Common myeloid progenitor, CD34-positive (primary cell): ENCODE results near the gene CDH23.

Experiments used
- CTCF ChIA-PET: fragments of 350-600 bp; sonication (Branson Sonifier 250); formaldehyde crosslinking; loops from one replicate; lab custom pipeline; 2021; ENCODE audit warnings: antibody characterized with exemption; lab: Charles Lee
- POLR2A ChIA-PET: fragments of 350-600 bp; sonication (Branson Sonifier 250); formaldehyde crosslinking; loops from one replicate; lab custom pipeline; 2021; ENCODE audit warnings: antibody characterized with exemption; lab: Charles Lee
- DNase-seq, 3 donors: peaks; one replicate each; pipeline versions ENCODE4 v3.0.0 to v3.0.0-alpha.2; 2013
- H3K27ac ChIP-seq, 2 experiments: 1 replicate in 1 of 2; 2 replicates in 1 of 2; pipeline ENCODE4 v1.7.0; 2013; ENCODE audit warnings: inconsistent platforms in 2 of 2, low read length in 2 of 2, mild to moderate bottlenecking in 2 of 2, low read depth in 1 of 2, moderate library complexity in 1 of 2; ENCODE audit not compliant: severe bottlenecking in 2 of 2, insufficient read depth in 1 of 2, poor library complexity in 1 of 2
- H3K27me3 ChIP-seq, 5 experiments: replicated peaks in 2 of 5; 1 replicate in 3 of 5; 2 replicates in 2 of 5; pipeline versions ENCODE4 v1.6.1 to v1.7.0; 2013; ENCODE audit warnings: low read length in 4 of 5, mild to moderate bottlenecking in 2 of 5, moderate library complexity in 2 of 5, inconsistent platforms in 1 of 5; ENCODE audit not compliant: insufficient read depth in 5 of 5, control insufficient read depth in 4 of 5
- H3K36me3 ChIP-seq, 4 experiments: 1 replicate in 2 of 4; 2 replicates in 2 of 4; pipeline versions ENCODE4 v1.6.1 to v1.7.0; 2013; ENCODE audit warnings: low read length in 3 of 4, control low read depth in 1 of 4, mild to moderate bottlenecking in 1 of 4; ENCODE audit not compliant: control insufficient read depth in 4 of 4, insufficient read depth in 4 of 4
- H3K4me1 ChIP-seq, 4 experiments: 1 replicate in 3 of 4; 2 replicates in 1 of 4; pipeline versions ENCODE4 v1.6.1 to v1.7.1; 2013; ENCODE audit warnings: low read length in 3 of 4, mild to moderate bottlenecking in 3 of 4, control low read depth in 1 of 4, inconsistent platforms in 1 of 4, moderate library complexity in 1 of 4; ENCODE audit not compliant: control insufficient read depth in 4 of 4, insufficient read depth in 4 of 4; ENCODE audit errors: control extremely low read depth in 1 of 4
- H3K4me3 ChIP-seq, 7 experiments: 1 replicate in 4 of 7; 2 replicates in 3 of 7; pipeline versions ENCODE4 v1.5.1 to v1.7.0; 2013; ENCODE audit warnings: mild to moderate bottlenecking in 7 of 7, low read length in 6 of 7, moderate library complexity in 6 of 7, inconsistent platforms in 2 of 7, low read depth in 2 of 7, control low read depth in 1 of 7; ENCODE audit not compliant: insufficient read depth in 4 of 7, control insufficient read depth in 1 of 7; ENCODE audit errors: extremely low read depth in 1 of 7
- H3K9me3 ChIP-seq, 5 experiments: 1 replicate in 4 of 5; 2 replicates in 1 of 5; pipeline versions ENCODE4 v1.6.1 to v1.7.1; 2013; ENCODE audit warnings: low read length in 4 of 5, mild to moderate bottlenecking in 2 of 5, inconsistent platforms in 1 of 5, low read depth in 1 of 5, moderate library complexity in 1 of 5; ENCODE audit not compliant: control insufficient read depth in 4 of 5, insufficient read depth in 2 of 5; ENCODE audit errors: control extremely low read depth in 1 of 5
- WGBS: methylation state at CpG from one replicate; pipeline ENCODE4 v1.1.5; 2013; ENCODE audit not compliant: insufficient coverage; 5-methylcytosine and 5-hydroxymethylcytosine counted together

CDH23 gene

DNA sequence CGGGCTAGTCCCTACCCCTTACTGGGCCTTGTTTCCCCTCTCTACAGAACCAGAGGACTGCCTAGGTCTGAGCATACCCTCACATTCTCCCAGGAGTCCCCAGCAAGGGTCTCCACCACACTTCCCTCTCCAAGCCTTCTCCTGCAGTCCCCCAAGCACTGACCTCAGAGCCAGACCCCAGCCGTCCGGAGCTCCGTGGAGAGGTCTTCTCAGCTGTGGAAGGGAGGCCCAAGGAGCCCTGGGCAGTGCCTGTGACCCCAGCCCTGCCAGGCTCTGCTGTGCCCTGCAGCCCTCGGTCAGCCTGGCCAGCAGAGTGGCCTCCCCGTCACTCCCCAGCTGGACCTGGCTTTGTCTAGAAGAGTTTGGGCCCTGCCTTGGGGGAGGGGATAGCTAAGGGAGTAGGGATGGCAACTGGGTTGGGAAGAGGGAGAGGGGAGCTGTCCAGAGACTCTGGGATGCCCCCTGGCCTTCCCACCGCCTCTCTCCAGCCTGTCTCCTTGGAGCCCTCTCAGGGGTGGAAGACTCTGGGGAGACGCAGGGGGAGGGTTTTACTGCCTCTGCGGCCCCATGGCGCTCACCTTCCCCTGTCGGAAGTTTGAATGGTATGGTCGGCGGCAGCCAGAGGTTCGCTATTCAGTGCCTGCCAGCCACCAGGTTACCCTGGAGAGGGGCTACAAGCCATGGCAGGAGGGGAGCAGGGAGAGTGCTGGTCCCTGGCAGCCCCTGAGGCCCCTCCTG is 322.9 kb downstream of the CDH23 start, which contains the start of gene C10orf105:
Gene C10orf105 (minus strand): TSS at position 315 of the 738 bp plus-strand sequence. CDS start 3,441 bp downstream, outside the sequence.
- H3K9me3 ChIP-seq, result no peaks in the 10 kb centered on the region
- CTCF ChIA-PET, result interaction anchor here (0.8 to 5.0 kb wide), 11 partner anchors 9 to 94 kb away, joined by 3 to 21 read pairs (median 4); partner anchors contain the start of gene VSIR
- over 99% methylated on average over 14 of the region's 14 CpGs for WGBS
- no peak within 1 kb of the TSS for H3K4me3 ChIP-seq
- no peaks in the 10 kb centered on the region for H3K27me3 ChIP-seq
- no peak within 1 kb of the TSS for H3K27ac ChIP-seq
- no peaks in the 10 kb centered on the region for H3K36me3 ChIP-seq
- DNase-seq, result no peak
- POLR2A ChIA-PET, result interaction anchor here (0.7 kb wide), 2 partner anchors 53 to 54 kb away, joined by 3 to 7 read pairs; partner anchors contain the start of gene VSIR
- H3K4me1 ChIP-seq, result peaks cover 0 to 48% (median 27%) of the 10 kb centered on the region in 4 experiments

DNA sequence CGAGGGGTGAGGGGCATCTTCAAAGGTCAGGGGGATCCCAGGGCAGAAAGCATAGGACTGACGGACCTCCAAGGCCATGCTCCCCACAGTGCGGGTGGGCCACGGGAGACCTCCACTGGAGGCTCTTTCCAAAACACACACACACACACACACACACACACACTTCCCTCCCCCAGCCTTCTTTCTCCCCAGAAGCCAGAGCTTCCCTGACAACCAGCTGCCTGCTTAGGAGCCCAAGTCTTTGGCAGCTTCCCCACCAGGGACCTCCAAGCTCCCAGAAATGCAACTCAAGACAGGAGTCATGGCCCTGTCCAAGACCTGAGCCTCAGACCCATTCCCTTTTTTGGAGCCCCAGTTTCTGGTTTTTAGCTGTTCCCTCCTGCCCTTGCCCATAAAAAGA is 323.6 kb downstream of the CDH23 start:
- POLR2A ChIA-PET, result interaction anchor here (0.7 kb wide), 1 partner anchor 53 kb away, joined by 3 read pairs; the partner anchor contains the start of gene VSIR
- no peak overlapping the region for H3K4me3 ChIP-seq
- H3K4me1 ChIP-seq, result peaks cover 0 to 47% (median 26%) of the 10 kb centered on the region in 4 experiments
- H3K9me3 ChIP-seq, result no peaks in the 10 kb centered on the region
- CTCF ChIA-PET, result interaction anchor here (0.9 to 5.0 kb wide), 9 partner anchors 12 to 94 kb away, joined by 3 to 21 read pairs (median 4); partner anchors contain the start of gene VSIR
- no peaks in the 10 kb centered on the region for H3K36me3 ChIP-seq
- H3K27me3 ChIP-seq, result no peaks in the 10 kb centered on the region
- 96% methylated on average over 4 of the region's 4 CpGs for WGBS
- no peak for DNase-seq
- no peak overlapping the region for H3K27ac ChIP-seq

DNA sequence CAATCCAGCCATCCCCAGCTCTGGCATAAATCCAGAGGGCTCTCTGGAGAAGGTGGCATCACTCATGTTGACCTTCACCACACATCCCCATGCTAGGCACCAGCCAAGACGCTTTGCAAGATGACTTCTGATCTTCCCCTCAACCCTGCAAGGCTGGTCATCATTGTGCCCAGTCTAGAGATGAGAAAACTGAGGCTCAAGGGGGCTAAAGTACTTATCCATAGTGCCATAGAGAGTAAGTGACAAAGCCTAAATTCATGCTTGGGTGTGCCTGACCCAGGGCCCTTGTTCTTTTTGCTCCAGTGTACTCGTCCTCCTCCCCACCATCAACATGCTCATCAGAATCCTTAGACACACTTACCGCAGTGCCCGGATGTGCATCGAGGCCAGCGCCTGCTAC is 324.6 kb downstream of the CDH23 start:
- WGBS, result 97% methylated on average over 6 of the region's 6 CpGs
- CTCF ChIA-PET, result interaction anchor here (0.9 to 5.0 kb wide), 7 partner anchors 9 to 408 kb away, joined by 3 to 21 read pairs (median 4); no protein-coding TSS in a partner anchor

DNA sequence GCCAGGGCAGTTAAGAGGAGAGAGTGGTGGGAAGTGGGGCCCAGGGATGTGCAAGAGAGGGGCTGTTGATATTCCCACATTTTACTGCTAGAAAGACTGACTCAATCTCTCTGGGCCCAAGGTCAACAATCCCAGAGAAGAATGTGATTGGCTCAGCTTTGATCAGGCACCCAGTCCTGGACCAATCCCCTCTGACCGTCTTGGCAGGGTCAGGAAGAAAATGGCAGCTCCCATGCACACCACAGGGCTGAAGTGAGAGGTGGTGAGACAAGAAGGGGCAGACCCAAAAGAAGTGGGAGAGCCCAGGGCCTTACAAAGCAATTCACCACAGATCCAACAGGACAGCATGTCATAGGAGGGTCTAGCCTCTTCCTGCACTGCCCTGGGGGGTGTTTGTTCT is 326.1 kb downstream of the CDH23 start:
- WGBS, result 100% methylated on average over 1 of the region's 1 CpG
- H3K27me3 ChIP-seq, result no peaks in the 10 kb centered on the region
- no peak overlapping the region for H3K4me3 ChIP-seq
- no peak overlapping the region for H3K27ac ChIP-seq
- H3K9me3 ChIP-seq, result no peaks in the 10 kb centered on the region
- H3K36me3 ChIP-seq, result no peaks in the 10 kb centered on the region
- CTCF ChIA-PET, result interaction anchor here (1.6 to 5.8 kb wide), 6 partner anchors 10 to 52 kb away, joined by 5 to 41 read pairs (median 20); partner anchors contain the start of gene VSIR
- POLR2A ChIA-PET, result no interaction called here
- no peak for DNase-seq
- peaks cover 10 to 60% (median 44%) of the 10 kb centered on the region in 4 experiments for H3K4me1 ChIP-seq

More for the DNA sequence above, 324.6 kb downstream of the CDH23 start:
- Histone ChIP-seq H3K36me3 (no peaks in the 10 kb centered on the region), H3K4me1 (peaks cover 5 to 49% (median 29%) of the 10 kb centered on the region in 4 experiments), H3K27ac (no peak overlapping the region), H3K9me3 (no peaks in the 10 kb centered on the region), H3K27me3 (no peaks in the 10 kb centered on the region), H3K4me3 (no peak overlapping the region)
- POLR2A ChIA-PET, result no interaction called here
- no peak for DNase-seq

DNA sequence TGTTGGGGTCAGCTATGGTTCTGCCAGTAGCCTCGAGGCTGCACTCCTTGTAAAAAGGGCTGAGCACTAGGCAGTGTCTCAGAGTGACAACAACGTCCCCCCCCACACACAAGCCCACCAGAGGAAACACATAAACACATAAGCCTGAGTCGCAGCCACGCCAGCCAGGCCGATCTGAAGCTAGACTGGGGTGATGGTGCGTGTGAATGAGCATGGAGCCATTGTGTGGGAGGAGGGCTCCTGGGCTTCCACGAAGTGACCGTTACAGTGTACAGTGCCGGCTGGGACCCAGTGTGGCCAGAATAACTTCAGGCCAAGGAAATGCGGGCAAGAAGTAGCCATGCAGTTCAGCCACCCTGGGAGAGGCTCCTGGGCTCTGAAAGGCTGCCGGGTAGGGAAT is 326.6 kb downstream of the CDH23 start:
- no peaks in the 10 kb centered on the region for H3K9me3 ChIP-seq
- WGBS, result 97% methylated on average over 5 of the region's 11 CpGs
- no peaks in the 10 kb centered on the region for H3K36me3 ChIP-seq
- DNase-seq, result no peak
- peaks cover 13 to 65% (median 49%) of the 10 kb centered on the region in 4 experiments for H3K4me1 ChIP-seq
- ChIA-PET POLR2A (interaction anchor here (1.1 kb wide), 1 partner anchor 50 kb away, joined by 3 read pairs; the partner anchor contains the start of gene VSIR), CTCF (interaction anchor here (1.2 to 5.8 kb wide), 10 partner anchors 10 to 75 kb away, joined by 3 to 41 read pairs (median 12); partner anchors contain the start of gene VSIR)
- no peak overlapping the region for H3K4me3 ChIP-seq
- H3K27ac ChIP-seq, result no peak overlapping the region
- H3K27me3 ChIP-seq, result no peaks in the 10 kb centered on the region

DNA sequence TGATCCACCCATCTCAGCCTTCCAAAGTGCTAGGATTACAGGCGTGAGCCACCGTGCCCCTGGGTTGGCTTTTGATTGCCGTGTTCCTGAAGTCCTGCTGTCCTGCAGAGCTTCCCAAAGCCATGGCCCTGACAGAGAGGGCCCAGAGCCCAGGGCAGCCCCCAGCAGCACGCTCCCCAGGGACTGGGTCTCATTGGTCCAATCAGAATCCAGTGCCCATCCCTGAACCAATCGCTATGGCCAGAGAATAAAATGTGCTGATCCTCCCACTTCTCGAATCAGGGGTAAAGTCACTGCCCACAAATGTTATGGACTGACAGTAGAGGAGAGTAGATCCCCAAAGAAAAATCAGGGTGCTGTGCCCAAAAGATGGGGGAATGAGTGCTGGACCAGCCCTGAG is 327.8 kb downstream of the CDH23 start:
- no peaks in the 10 kb centered on the region for H3K36me3 ChIP-seq
- no peak overlapping the region for H3K27ac ChIP-seq
- peaks cover 15 to 77% (median 61%) of the 10 kb centered on the region in 4 experiments for H3K4me1 ChIP-seq
- H3K4me3 ChIP-seq, result no peak overlapping the region
- ChIA-PET POLR2A (no interaction called here), CTCF (interaction anchor here (1.0 to 5.8 kb wide), 12 partner anchors 7 to 76 kb away, joined by 3 to 41 read pairs (median 11); partner anchors contain the start of gene VSIR)
- DNase-seq, result no peak
- WGBS, result 97% methylated on average over 6 of the region's 6 CpGs
- no peaks in the 10 kb centered on the region for H3K9me3 ChIP-seq
- no peaks in the 10 kb centered on the region for H3K27me3 ChIP-seq
